HG03469 (cell line): Measurements from ENCODE around the gene RASAL3.

Experiments used
- ATAC-seq: cut with Tn5 transposase; IDR thresholded peaks from one replicate; pipeline ENCODE4 v1.9.1; 2021; ENCODE audit warnings: mild to moderate bottlenecking, moderate library complexity, moderate number of reproducible peaks; ENCODE audit not compliant: unreplicated experiment

The RASAL3 gene

DNA sequence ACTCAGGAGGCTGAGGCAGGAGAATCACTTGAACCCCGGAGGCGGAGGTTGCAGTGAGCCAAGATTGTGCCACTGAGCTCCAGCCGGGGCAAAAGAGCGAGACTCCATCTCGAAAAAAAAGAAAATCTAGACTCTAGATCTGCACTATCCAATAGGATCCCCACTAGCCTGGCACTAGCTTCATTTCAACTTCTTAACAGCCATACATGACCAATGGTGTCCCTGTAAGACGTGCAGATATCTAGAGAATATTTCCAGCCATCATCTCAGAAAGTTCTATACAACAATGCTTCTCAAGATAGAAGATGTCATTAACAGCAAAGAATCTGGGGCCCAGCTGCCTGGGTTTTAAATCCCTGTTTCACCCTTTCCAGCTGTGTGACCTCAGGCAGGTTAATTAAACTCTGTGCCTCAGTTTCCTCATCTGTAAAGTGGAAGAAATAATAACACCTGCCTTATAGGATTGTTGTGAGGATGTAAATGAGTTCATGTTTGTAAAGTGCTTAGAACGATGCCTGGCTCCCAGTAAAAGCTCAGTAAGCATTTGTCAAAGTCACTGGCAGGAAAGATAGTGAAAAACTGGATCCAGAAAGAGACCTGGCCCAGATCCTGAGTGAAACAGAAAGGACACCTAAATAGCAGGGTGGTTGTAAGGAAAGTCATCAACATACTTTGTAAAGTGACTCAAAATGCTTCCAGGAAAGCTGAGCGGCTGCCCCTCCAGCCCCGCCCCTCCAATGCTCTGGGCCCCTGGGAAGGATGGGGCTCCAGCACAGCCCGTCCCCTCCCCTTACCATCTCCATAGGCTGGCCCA, 28.1 kb downstream of the RASAL3 start:
- no peak for ATAC-seq

DNA sequence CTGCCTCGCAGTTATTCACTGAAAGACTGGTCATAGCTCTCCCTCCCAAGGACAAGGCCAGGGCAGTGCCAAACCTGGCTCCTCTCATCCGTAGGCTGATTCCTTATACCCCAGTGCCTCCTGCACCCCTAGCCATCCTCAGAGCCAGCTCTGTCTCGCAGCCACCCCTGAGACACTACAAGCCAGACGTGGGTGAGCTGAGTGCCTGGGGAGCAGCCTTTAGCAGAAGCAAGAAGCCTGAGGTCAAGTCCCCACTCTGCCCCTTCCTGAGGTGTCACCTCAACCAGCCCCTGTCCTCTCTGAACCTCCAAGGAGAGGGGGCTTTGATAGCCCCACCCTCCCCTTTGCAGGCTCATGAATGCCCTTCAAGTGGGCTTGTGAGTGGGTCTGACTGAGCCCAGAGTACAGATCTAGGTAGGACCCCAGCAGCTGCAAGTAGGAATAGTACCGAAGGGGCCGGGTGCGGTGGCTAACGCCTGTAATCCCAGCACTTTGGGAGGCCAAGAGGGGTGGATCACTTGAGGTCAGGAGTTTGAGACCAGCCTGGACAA, 30.8 kb downstream of the RASAL3 start:
- no peak for ATAC-seq

GRCh38 chr19:15432629-15433518, 31.5 kb downstream of the RASAL3 start:
- no peak for ATAC-seq

DNA sequence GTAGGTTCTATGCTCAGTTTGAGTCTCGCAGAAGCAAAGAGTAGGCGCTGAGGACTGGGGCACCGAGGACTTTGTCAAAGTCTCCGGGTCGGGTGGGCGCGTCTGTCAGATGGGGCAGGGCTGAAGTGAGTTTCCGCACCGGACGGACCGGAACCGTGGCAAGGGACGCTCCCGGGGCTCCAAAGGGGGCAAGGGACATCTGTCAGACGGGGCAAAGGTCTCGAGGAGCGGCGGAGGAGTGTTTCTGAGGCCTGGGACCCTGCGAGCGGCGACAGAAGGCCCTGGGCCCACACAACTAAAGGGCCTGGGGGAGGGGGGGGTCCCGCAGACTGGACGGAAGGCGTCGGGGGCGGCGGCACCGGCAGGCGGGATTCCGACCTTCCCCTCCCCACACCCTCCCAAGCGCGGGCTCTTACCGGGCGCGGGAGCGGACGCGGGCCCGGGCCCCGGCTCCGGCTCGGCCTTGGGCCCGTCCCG, 32.3 kb downstream of the RASAL3 start:
- ATAC-seq = no peak

- ATAC-seq = no peak
These were observed 32.8 kb downstream of the RASAL3 start for GRCh38 chr19:15431396-15432017.

- ATAC-seq = no peak
These were observed 33.7 kb downstream of the RASAL3 start for GRCh38 chr19:15430526-15431120.

- no peak for ATAC-seq
These were observed 34.4 kb downstream of the RASAL3 start for GRCh38 chr19:15429825-15430467.

GRCh38 chr19:15428956-15429824, 35.2 kb downstream of the RASAL3 start:
- ATAC-seq = no peak

- no peak for ATAC-seq
These were observed 36.3 kb downstream of the RASAL3 start for GRCh38 chr19:15427991-15428471.

- no peak for ATAC-seq
These were observed 37.0 kb downstream of the RASAL3 start for GRCh38 chr19:15427350-15427700.

- no peak for ATAC-seq
These were observed 37.6 kb downstream of the RASAL3 start for GRCh38 chr19:15426485-15427349.

DNA sequence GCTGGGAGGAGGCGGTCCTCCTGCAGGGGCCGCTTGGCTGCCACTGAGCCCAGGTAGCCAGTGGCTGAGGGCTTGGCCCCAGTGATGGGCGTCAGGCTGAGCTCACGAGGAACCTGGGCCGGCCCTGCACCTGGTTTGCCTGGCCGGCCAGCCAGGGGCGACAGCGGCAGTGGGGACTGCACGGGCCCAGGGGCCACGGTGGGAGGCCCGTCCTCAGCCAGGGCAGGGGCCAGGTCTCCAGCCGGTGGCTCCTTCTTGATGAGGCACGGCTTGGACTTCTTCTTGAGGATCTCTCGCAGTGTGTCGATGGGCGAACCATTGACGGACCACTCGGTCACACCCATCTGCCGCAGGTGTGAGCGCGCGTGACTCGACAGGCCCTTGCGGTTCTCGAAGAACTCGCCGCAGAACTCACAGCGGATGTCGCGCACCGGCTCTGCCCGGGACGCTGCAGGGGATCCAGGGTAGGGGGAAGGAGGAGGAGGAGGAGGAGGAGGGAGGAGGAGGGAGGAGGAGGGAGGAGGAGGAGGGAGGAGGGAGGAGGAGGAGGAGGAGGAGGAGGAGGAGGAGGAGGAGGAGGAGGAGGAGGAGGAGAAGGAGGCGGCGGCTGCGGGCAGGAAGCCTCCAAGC, 38.9 kb downstream of the RASAL3 start:
- ATAC-seq = no peak

DNA sequence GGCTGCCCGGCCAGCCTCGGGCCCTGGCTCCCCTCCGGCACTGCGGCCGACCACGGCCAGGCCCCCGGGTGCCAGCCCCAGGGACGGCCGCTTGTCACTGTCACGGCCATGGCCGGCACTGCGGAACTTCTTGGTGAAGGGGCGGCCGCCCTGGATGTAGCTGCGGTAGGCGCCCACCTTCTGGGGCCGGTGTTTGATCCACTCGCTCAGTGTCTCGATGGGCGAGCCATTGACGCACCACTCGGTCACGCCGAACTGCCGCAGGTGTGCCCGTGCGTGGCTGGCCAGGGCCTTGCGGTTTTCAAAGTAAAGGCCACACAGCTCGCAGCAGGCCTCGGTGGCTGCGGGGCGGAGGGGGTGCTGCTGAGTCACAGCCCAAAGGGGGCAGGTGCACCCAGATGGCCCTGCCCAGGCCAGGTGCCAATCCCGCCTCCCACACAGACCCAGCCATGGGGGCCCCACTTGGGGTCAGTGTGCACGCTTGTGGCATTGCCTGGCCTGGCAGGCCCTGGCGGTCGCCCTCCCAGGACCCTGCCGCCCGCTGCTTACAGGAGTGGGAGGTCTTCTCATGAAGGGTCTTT, 39.6 kb downstream of the RASAL3 start:
- ATAC-seq = no peak

- ATAC-seq = no peak
These were observed 40.2 kb downstream of the RASAL3 start for GRCh38 chr19:15424121-15424520.

- ATAC-seq = no peak
These were observed 41.2 kb downstream of the RASAL3 start for GRCh38 chr19:15423130-15423529.

GRCh38 chr19:15422296-15423075, 41.9 kb downstream of the RASAL3 start:
- no peak for ATAC-seq
